ENCODE results near the gene MTUS2.

MTUS2 gene

GRCh38 chr13:29315847-29316246, 495.7 kb downstream of the MTUS2 start:
- Histone ChIP-seq H3K4me3 (ENCODE audit: insufficient read depth, low read length, poor library complexity, severe bottlenecking) (no peak overlapping the region), H3K9me2 (replicated peaks; ENCODE audit: insufficient read depth, low read length) (no peaks in the 10 kb centered on the region), H3F3A (ENCODE audit: insufficient read depth) (no peaks in the 10 kb centered on the region), H3K4me2 (ENCODE audit: low read depth, low read length, poor library complexity, severe bottlenecking) (no peak overlapping the region), H3K9me3 (ENCODE audit: insufficient read depth, low read length) (no peaks in the 10 kb centered on the region), H2AFZ (ENCODE audit: low read depth, low read length, severe bottlenecking) (no peak overlapping the region), H4K20me1 (ENCODE audit: low read depth, low read length) (no peaks in the 10 kb centered on the region), H3K36me3 (ENCODE audit: low read length) (no peaks in the 10 kb centered on the region), H3K27ac (ENCODE audit: low read depth, low read length) (no peak overlapping the region), H3K27me3 (ENCODE audit: low read length) (no peaks in the 10 kb centered on the region), H3K79me2 (ENCODE audit: insufficient read depth, low read length) (no peaks in the 10 kb centered on the region), H3K9ac (ENCODE audit: low read length) (no peak overlapping the region)
- TF ChIP-seq CTCF (IDR thresholded peaks at IDR 0.05; ENCODE audit: insufficient read depth, low read length, poor library complexity, severe bottlenecking) = no peak
- TF ChIP-seq EZH2phosphoT487 (conservative IDR thresholded peaks at IDR 0.05; ENCODE audit: low read length) = no peak

- TF ChIP-seq EZH2phosphoT487 (conservative IDR thresholded peaks at IDR 0.05; ENCODE audit: low read length) (no peak), CTCF (IDR thresholded peaks at IDR 0.05; ENCODE audit: insufficient read depth, low read length, poor library complexity, severe bottlenecking) (no peak)
- Histone ChIP-seq H4K20me1 (ENCODE audit: low read depth, low read length) (no peaks in the 10 kb centered on the region), H3K27me3 (ENCODE audit: low read length) (no peaks in the 10 kb centered on the region), H3K4me3 (ENCODE audit: insufficient read depth, low read length, poor library complexity, severe bottlenecking) (no peak overlapping the region), H3K9me2 (replicated peaks; ENCODE audit: insufficient read depth, low read length) (no peaks in the 10 kb centered on the region), H3K27ac (ENCODE audit: low read depth, low read length) (no peak overlapping the region), H3K9ac (ENCODE audit: low read length) (no peak overlapping the region), H3K36me3 (ENCODE audit: low read length) (no peaks in the 10 kb centered on the region), H3F3A (ENCODE audit: insufficient read depth) (no peaks in the 10 kb centered on the region), H3K9me3 (ENCODE audit: insufficient read depth, low read length) (no peaks in the 10 kb centered on the region), H3K79me2 (ENCODE audit: insufficient read depth, low read length) (no peaks in the 10 kb centered on the region), H2AFZ (ENCODE audit: low read depth, low read length, severe bottlenecking) (no peak overlapping the region), H3K4me2 (ENCODE audit: low read depth, low read length, poor library complexity, severe bottlenecking) (no peak overlapping the region)
Observed at GRCh38 chr13:29317828-29318227, 497.7 kb downstream of the MTUS2 start.

- Histone ChIP-seq H3K27me3 (ENCODE audit: low read length) (no peaks in the 10 kb centered on the region), H2AFZ (ENCODE audit: low read depth, low read length, severe bottlenecking) (no peak overlapping the region), H3K27ac (ENCODE audit: low read depth, low read length) (no peak overlapping the region), H3F3A (ENCODE audit: insufficient read depth) (no peaks in the 10 kb centered on the region), H3K36me3 (ENCODE audit: low read length) (no peaks in the 10 kb centered on the region), H3K9me2 (replicated peaks; ENCODE audit: insufficient read depth, low read length) (no peaks in the 10 kb centered on the region), H3K9ac (ENCODE audit: low read length) (no peak overlapping the region), H4K20me1 (ENCODE audit: low read depth, low read length) (no peaks in the 10 kb centered on the region), H3K4me3 (ENCODE audit: insufficient read depth, low read length, poor library complexity, severe bottlenecking) (no peak overlapping the region), H3K79me2 (ENCODE audit: insufficient read depth, low read length) (no peaks in the 10 kb centered on the region), H3K4me2 (ENCODE audit: low read depth, low read length, poor library complexity, severe bottlenecking) (no peak overlapping the region), H3K9me3 (ENCODE audit: insufficient read depth, low read length) (no peaks in the 10 kb centered on the region)
- TF ChIP-seq CTCF (IDR thresholded peaks at IDR 0.05; ENCODE audit: insufficient read depth, low read length, poor library complexity, severe bottlenecking) (no peak), EZH2phosphoT487 (conservative IDR thresholded peaks at IDR 0.05; ENCODE audit: low read length) (no peak)
Observed at GRCh38 chr13:29318741-29319140, 498.6 kb downstream of the MTUS2 start.

All from SU-DHL-6 (cell line).